Measurements from ENCODE around the gene FARSB. TPM values are rescaled to one million over a fixed set of nuclear protein-coding genes. Genes with fewer than 3 reads are reported as not detected.
A peak's percentile ranks its signal among the peaks of the same experiment; 100 is the strongest.

FARSB gene
- total RNA-seq, 2 donors from 2014 or later = 7.6 to 11.4 TPM

- ATAC-seq (no peak), DNase-seq (no peak)
- H3K9me3 ChIP-seq = no peaks in the 10 kb centered on the region
- H3K27me3 ChIP-seq = no peaks in the 10 kb centered on the region
- peaks cover 0 to 38% of the 10 kb centered on the region in 2 donors for H3K36me3 ChIP-seq (replicated peaks in 1 of 2; ENCODE audit: insufficient read depth in 1 of 2, low read depth in 2 of 2)
- no peak overlapping the region for H3K4me3 ChIP-seq
- H3K27ac ChIP-seq = no peak overlapping the region
- WGBS, 2 donors = 83 to 96% methylated on average over 5 of the region's 5 CpGs
- TF ChIP-seq POLR2A (IDR thresholded peaks at IDR 0.05) (no peak), CTCF (IDR thresholded peaks at IDR 0.05) (no peak)
- intact Hi-C loops (cut with DNase I) = no loop called here
- H3K4me1 ChIP-seq = no peaks in the 10 kb centered on the region
Measured at GRCh38 chr2:222627764-222628163, 28.1 kb downstream of the FARSB start.

DNA sequence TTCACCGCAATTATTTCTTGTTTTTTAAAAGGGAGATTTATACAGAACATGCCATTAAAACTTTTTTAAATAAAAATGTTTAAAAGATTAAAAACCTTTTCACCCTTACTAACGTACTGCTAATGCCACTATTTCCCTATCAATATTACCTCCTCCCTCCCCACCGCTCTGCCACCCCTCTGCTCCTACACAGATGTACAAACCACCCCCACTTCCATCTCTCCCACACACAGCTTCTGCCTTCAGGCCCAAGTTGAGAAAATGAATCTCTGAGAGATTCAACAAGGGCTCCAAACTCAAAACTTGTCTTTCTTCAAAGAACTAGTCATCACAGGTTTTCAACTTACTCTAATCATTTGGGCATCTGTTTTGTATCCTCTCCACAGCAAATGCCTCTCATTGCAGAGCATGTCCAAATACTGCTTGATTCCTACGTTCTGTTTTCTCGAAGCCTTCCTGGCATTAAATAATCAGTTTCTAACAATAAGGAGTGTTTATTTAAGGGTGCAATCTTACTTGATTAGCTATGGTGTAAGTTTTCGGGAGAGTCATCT lies 32.1 kb downstream of the FARSB start:
- Histone ChIP-seq H3K4me3 (no peak overlapping the region), H3K27ac (no peak overlapping the region), H3K36me3 (replicated peaks in 1 of 2; ENCODE audit: insufficient read depth in 1 of 2, low read depth in 2 of 2) (peaks cover 0 to 36% of the 10 kb centered on the region in 2 donors), H3K9me3 (no peaks in the 10 kb centered on the region), H3K27me3 (no peaks in the 10 kb centered on the region), H3K4me1 (no peaks in the 10 kb centered on the region)
- no peak for TF ChIP-seq POLR2A (IDR thresholded peaks at IDR 0.05)
- no peak for TF ChIP-seq CTCF (IDR thresholded peaks at IDR 0.05)
- no peak for ATAC-seq
- WGBS, 2 donors = 86 to 90% methylated on average over 6 of the region's 6 CpGs
- no peak for DNase-seq
- intact Hi-C loops (cut with DNase I) = no loop called here

DNA sequence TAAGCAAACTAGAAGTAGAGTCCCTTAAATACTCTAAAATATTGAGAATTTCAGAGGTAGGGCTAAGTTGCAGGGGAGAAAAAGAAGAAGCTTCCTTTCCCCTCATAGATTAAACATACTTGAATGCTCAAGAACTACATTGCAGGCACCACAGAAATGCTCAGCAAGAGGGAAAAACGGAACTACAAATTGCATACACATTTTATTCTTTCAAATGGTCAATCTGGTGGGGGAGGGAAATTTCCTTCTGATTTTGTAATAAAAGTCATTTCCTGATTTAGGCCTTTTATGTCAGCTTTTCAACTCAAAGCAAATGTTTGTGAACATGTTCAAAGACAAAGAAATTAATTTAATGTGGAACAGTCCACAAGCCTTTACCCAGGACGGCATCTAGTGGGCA lies 33.0 kb downstream of the FARSB start:
- Histone ChIP-seq H3K27me3 (no peaks in the 10 kb centered on the region), H3K9me3 (no peaks in the 10 kb centered on the region), H3K27ac (peak overlapping the region in 1 of 4 donors; percentile 24), H3K36me3 (replicated peaks in 1 of 2; ENCODE audit: insufficient read depth in 1 of 2, low read depth in 2 of 2) (peaks cover 0 to 33% of the 10 kb centered on the region in 2 donors), H3K4me1 (no peaks in the 10 kb centered on the region), H3K4me3 (no peak overlapping the region)
- ATAC-seq = no peak
- no peak for TF ChIP-seq CTCF (IDR thresholded peaks at IDR 0.05)
- no peak for TF ChIP-seq POLR2A (IDR thresholded peaks at IDR 0.05)
- WGBS, 2 donors = 86 to 92% methylated on average over 2 of the region's 2 CpGs
- no peak for DNase-seq
- intact Hi-C loops (cut with DNase I) = no loop called here

DNA sequence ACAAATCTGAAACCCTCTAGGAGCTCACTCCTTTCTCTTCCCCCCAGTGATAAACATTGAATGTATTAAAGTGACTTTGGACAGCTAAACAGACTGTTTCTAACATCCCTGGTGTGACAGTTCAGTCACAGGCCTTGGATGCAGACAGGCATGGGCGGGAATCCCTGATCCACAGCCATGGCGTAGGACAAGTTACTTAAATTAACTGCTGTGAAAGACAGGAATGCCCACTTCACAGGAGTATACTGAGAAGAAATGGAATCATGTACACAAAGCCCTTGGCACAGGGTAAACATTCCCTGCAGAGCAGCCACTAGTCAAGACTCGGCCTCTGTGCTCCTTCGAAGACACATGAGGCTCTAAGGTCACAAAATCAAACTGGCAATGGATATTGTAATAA lies 34.0 kb downstream of the FARSB start:
- Histone ChIP-seq H3K4me3 (no peak overlapping the region), H3K4me1 (no peaks in the 10 kb centered on the region), H3K36me3 (replicated peaks in 1 of 2; ENCODE audit: insufficient read depth in 1 of 2, low read depth in 2 of 2) (peaks cover 0 to 31% of the 10 kb centered on the region in 2 donors), H3K27ac (no peak overlapping the region), H3K27me3 (no peaks in the 10 kb centered on the region), H3K9me3 (no peaks in the 10 kb centered on the region)
- ATAC-seq (no peak), DNase-seq (no peak)
- TF ChIP-seq POLR2A (IDR thresholded peaks at IDR 0.05) (no peak), CTCF (IDR thresholded peaks at IDR 0.05) (no peak)
- intact Hi-C loops (cut with DNase I) = no loop called here
- 92 to 94% methylated on average over 4 of the region's 4 CpGs for WGBS, 2 donors

GRCh38 chr2:222615320-222615719 lies 40.6 kb downstream of the FARSB start:
- Histone ChIP-seq H3K27me3 (no peaks in the 10 kb centered on the region), H3K27ac (no peak overlapping the region), H3K4me3 (no peak overlapping the region), H3K4me1 (no peaks in the 10 kb centered on the region), H3K36me3 (replicated peaks in 1 of 2; ENCODE audit: insufficient read depth in 1 of 2, low read depth in 2 of 2) (peaks cover 3 to 9% of the 10 kb centered on the region in 2 donors), H3K9me3 (no peaks in the 10 kb centered on the region)
- 96 to 100% methylated on average over 2 of the region's 2 CpGs for WGBS, 2 donors
- TF ChIP-seq POLR2A (IDR thresholded peaks at IDR 0.05) (no peak), CTCF (IDR thresholded peaks at IDR 0.05) (no peak)
- intact Hi-C loops (cut with DNase I) = no loop called here
- DNase-seq (no peak), ATAC-seq (no peak)

Data from body of pancreas (tissue), 4 donors.